HTERT RPE-1 (cell line): ENCODE data around the gene CRB2.

Experiments used
- in situ Hi-C: fragments of 300-500 bp; cut with MboI; formaldehyde crosslinking; loops from 4 replicates; pipeline ENCODE4 v1.14.3; 2020; ENCODE audit warnings: low sequenced_read_pairs

The CRB2 gene

DNA sequence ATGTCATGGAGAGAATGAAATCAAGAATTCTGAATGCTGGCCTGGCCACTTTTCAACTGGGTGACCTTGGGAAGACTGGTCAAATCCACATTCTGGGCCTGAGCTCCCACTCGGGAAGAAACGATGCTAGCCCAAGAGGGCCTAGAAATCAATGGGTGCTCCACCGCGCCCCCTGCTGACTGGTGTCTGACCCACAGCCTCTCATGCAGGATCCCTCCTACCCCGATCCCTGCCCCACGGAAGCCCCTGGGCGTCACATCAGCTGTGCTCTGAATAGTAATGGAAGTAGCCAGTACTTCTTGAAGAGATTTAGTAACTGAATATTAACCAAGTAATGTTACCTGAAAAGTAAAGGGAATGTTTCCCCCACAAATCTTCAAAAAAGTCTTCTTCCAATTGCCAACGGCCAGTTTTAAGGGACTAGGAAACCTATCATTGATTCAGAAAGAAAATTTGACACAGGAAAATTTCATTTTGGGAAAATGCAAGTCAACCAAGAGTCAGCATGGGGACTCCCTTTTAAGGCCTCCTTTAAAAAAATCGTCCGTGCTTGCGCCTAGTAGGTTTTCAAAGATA, 43.9 kb downstream of the CRB2 start:
- in situ Hi-C loops: no loop called here

DNA sequence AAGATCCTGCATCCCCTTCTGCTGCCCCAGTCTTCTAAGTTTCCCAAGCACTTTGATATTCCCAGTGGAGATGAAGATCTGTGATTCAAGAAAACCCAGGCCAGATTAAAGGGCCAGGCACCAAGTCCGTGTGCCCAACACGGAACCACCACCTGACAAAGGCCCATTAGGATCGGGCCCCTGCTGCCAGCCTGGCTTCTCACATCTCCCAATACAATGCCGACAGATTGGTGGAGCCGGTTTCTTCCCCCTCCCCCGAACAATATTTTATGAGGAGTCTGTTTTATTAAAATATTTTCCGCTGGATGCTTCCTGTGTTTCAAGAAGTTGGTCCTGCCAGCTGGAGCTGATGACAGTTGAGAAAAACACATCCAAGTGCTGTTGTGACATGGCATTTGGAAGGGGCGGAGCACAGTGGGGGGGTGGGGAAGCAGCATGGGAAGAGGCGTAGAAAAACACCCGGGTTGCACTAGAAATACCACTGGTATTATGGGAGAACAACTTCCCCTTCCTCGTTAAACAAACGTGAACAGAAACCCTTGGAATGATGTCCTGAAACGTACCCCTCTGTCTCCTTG, 45.0 kb downstream of the CRB2 start:
- in situ Hi-C loops: no loop called here

DNA sequence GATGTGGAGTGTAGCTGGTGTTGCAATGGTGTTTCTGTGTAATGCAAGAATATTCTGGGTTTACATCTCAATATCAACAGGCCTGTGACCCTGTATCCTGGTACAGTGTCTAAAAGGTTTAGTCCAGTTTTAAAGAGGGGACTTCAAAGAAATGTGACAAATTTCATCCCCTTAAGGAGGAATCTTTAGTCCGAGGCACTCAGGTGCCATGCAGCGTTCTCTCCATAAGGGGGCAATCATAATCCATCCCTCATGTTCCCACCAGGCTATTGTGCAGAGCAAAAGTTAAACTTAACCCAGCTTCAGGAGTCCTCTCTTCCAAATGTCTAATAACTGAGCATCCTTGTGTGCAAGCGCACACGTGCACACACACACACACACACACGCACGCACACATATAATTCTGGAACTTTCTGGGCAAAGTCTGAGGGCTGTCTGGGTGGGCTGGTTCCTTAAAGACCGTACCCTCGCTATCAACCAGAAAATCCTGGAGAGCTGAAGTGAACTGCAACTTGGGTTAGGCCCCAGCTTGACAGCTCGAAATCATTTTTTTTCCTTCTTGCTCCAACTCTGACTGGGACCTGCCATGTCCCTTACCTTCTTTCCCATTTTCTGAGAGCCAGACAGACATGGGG, 46.0 kb downstream of the CRB2 start:
- in situ Hi-C loops: no loop called here

DNA sequence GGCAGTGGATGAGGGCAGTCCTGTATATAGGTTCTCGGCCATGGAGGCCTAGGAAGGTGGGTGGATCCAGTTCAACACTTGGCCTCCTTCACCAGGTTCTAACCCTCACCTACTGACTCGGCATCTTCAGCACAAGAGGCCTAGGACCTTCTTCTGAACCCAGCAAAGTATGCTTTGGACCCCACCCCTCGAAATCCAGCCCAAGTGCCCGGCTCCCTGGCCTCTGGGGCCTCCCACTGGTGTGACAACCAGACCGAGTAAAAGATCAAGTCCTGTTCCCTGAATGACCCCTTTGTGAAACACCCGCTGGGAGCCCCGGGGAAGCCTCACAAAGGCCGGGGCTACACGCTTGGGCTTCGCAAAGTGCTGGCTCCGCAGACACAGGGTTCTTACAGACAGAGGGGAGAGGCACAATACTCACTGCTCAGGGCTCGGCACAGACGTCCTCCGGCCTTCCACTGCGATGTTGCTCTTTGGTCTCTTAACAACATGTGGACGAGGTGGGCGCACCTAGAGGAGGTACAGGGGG, 47.0 kb downstream of the CRB2 start:
- in situ Hi-C loops: no loop called here

DNA sequence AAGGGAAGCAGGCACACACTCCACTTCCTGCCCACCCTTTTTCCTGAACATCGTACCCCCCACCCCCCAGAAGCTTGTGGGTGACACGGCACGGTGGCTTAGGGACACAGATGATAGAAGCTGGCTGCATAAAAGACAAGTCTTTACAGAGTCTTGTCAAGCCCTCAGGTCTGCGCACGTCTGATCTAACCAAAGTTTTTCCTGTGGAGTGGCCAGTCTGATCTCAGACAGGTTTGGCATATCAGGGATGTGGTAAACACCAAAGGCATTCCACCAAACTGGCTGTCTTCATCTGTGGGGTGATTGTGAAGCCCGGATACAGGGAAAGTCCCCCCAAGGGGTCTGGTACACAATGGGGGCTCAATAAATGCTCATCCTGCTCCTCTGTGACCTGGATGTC, 50.0 kb downstream of the CRB2 start:
- in situ Hi-C loops: no loop called here

DNA sequence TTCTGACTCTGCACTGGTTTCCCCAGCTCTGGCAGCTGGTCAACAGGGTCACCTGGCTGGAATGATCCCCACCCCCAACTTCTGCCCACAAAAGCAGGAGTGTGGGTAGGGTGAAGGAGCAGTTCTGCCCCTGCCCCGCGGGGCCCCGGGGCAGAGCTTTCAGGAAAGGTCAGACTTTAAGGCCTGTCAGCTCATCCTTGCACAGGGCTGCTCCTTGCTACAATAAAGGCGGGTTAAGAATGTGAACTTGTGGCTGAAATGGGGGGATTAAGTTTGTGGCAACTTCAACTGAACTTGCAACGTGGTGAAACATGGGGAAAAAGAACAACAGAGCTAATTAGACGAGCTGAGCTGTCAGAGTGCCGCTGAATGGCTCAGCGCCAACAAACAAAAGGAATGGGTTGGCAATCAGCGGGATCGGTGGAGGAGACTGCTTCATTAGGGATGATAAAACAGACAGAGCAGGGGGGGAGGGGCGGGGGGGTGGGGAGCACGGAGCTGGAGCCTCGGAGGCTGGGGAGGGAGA, 50.8 kb downstream of the CRB2 start:
- in situ Hi-C loops: no loop called here

DNA sequence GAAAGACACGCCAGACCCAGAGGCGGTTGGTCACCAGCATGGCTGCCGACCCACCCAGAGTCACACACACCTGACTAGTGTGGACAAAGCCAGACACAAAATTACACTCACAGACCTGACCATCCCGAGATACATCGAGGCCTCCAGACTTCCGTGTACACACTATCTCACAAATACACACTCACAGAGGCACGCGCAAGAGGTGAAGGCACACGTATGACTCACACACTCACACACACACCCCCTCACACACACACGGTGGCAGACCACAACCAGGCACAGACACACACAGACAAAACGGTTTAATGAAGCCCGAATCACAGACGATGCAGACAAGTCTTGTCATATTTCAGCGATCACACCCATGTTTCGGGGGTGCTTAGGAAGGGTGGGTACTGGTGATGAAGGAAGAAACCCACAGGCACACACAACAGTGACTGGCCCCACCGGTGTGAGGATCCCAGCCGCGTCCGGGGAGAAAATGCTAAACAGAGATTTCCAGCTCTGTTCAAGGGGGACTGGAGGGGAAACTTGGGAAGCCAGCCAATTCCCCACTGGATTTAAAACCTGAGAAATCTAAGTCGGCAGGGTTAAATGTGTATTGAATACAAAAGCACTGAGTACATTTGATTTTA, 51.3 kb downstream of the CRB2 start:
- in situ Hi-C loops: no loop called here

DNA sequence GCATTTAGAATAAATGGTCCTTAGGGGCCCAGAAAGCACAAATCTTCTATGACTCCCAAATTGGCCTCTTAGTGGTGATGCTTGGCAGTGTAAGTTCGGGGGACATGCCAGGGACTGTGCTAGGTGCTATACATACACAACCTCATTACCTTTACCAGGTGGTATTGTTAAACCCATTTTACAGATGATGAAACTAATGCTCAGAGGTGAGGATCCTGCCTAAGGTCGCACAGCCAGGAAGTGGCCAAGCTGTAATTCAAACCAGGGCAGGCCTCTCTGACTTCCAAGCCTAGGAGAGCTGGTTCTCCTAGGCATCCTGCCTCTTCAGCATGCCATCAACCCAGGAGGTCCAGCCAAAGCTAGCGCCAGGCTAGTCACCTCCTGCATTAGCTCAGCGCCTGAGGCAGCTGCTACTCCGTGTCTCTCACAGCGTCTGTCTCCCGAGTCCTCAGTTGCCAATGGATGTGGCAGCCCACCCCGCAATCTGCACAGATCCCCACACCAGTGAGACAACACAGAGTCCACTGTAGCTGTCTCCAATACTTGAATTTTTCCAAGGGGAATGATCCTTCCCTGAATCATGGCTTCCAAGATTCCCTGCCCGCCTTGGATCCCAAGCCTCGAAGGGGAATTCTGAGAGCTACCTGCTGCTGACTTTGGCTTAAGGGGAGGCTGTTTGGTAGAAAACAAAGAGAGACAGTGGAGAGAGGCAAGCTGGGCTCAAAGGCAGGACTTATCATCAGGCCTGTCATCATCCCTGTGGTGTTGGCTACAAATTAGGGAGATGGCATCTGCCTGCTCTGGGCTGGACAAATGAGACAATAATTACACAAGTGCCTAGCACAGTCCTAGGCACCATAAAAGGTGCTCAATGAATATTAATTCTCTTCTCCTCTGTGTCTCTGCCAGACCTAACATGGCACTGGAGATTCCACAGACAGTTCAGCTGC, 52.6 kb downstream of the CRB2 start:
- in situ Hi-C loops: no loop called here

DNA sequence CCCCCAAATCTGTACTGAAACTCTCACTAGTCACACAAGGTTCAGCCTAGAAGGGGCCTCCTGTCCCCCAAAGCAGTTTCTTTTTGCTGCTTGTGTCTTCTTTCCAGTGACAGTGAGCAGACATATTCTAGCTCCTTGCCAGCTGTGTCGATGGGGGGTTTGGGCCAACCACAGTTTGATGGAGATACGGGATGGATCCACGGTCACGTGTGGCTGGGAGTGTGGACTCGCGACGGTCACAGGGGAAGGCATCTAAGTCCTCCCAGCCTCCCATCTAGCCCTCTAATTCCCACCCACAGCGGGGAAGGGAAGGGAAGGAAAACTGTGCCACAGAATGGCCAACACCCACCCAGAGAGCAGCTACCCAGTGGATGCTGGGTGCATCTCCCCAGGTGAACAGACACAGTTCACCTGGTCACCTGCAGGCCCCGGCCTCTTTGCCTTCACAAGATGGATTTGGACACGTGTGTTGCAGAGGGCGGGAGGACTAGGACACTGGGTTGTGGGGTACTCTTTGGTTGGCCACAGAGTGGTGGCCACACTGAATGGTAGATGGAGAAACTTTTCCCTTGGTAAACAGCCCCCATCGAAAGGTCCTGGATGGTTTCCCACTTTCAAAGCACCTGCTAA, 54.4 kb downstream of the CRB2 start:
- in situ Hi-C loops: no loop called here

DNA sequence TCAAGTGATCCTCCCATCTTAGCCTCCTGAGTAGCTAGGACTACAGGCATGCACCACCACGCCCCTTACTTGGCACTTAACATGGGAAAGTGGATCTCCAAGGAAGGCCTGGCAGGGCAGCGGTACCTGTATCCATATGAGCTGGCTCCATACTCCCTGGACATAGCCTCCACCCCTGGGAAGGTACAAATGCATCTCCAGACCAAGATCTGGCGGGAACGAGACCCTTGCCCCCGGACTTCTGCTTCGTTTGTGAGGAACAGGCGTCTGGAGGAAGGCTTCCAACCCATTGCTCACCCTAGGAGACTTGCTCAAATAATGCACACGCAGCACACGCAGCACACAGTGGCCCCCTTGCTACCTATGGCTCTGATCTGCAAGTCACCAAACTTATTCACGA, 55.2 kb downstream of the CRB2 start:
- in situ Hi-C loops: no loop called here

DNA sequence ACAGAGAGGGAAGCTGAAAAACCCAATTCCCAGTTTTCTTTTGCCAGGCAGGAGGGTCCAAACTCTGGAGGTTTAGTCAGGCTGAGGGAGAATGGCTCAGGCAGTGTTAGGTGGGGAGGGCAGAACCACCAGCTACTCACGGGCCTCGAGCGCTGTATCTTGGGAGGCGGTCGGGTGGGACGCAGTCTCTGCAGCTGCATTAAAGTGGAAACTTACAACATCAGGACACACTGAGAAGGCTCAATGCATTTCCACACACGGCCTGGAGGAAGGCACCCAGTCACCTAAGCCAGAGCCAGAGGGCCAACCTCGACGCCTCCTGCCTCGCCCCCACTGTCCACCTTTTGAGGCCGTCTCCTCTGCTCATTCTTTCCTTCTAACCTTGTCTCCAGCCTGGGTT, 55.6 kb downstream of the CRB2 start:
- in situ Hi-C loops: no loop called here

DNA sequence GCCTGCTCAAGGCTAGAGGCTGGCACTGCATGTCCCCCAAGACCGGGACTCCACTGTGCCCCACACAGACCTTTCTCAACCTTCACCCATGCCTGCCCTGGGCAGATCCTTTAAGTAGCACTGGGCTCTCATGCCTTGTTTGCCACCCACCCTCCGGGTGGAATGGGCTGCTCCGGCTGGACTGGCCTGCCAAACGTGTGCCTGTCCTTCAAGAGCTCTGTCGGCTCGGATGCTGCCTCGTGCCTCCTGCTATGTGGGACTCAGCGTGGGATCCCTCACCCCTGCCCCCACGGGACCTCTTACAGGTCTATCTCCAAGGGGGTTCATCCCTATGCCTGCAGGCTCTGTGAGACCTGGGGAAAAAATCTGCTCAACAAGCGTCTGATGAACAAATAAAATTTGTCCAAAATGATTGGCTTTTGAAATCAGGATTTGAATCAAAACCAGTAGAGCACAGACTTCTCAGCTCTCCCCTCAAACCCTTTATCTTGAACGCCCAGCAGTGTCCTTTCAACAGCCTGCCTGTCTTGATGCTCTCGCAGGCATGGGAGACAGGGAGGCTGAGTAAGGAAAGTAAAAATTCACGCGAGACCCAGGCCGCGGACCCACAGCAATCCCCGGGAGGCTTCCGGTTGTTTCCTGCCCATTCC, 56.3 kb downstream of the CRB2 start:
- in situ Hi-C loops: no loop called here

DNA sequence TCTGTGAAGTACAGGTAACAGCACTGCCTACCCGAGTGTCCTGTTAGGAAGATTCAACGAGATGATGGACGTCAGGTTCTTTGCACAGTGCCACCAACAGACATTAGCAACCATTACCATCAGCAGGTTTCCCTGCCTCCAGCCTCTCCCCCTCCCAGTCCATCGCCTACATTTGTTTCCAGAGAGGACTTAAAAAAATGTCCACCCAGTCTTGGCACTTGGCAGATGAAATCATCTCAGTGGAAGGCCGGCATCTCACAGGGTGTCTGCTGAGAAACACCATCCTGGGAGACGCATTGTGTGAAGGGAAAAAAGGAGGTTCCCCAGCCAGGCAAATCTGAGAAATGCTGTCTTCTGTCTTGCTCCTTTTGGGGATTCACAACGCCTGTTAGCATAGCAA, 58.2 kb downstream of the CRB2 start:
- in situ Hi-C loops: no loop called here

DNA sequence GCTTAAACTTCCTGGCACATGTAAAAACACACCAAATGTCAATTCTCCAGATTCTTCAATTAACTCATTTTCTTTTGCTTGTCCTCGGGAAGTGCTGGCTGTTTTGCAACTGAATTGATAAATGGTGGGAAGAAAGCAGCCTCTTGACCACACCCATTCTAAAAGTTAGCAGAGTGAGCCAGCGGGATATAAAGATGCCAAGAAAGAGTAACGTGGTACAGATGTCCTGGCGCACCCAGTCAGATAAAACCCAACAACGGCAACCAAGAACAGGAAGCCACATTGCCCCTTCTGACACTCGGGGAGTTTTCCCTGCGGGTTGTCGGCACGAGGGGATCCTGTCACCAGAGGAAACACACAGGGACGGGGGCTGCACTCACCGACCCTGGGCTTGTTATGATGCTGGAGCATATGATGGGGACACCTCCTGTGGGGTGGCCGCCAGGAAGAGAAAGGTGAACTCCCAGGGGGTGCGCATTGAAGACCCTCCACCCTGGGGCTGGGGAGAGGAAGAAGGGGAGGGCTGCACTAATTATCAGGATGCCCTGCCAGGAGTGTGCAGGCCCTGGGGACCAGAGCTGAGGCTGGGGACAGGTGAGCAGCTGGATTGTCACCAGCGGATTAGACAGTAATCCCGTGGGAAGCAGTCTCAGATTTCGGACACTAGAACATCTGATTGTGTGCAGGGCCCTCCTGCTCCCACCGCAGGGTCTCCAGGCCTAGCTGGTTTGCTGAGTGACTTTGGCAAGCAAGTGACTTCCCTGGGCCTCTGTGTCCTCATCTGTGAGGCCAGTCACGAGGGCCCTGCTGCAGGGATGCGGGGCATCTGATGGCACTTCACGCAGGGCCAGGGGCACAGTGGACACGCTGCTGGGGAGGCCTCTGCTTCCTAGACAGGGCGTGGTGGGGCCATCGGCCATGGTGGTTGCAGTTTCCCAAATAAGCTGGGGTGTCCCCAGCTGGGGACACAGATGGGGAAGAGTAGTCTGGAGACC, 59.2 kb downstream of the CRB2 start:
- in situ Hi-C loops: no loop called here

DNA sequence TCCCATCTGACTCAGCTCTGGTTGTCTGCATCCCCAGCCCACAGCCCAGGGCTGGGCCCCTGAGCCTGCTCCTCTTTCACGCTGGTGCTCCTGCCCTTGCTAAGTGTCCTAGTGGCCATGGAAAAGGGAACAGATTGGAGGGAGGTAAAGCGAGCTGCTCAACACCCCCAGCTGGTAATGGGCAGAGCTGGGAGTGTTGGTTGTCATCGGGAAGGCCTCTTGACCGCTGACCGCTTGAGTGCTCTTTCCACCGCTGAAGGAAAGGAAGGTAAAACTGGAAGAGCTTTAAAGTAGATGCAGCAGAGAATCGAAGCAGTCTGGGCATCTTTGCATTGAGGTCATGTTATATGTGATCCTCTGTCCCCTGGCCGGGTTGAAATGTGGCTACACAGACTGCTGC, 60.2 kb downstream of the CRB2 start:
- in situ Hi-C loops: no loop called here

DNA sequence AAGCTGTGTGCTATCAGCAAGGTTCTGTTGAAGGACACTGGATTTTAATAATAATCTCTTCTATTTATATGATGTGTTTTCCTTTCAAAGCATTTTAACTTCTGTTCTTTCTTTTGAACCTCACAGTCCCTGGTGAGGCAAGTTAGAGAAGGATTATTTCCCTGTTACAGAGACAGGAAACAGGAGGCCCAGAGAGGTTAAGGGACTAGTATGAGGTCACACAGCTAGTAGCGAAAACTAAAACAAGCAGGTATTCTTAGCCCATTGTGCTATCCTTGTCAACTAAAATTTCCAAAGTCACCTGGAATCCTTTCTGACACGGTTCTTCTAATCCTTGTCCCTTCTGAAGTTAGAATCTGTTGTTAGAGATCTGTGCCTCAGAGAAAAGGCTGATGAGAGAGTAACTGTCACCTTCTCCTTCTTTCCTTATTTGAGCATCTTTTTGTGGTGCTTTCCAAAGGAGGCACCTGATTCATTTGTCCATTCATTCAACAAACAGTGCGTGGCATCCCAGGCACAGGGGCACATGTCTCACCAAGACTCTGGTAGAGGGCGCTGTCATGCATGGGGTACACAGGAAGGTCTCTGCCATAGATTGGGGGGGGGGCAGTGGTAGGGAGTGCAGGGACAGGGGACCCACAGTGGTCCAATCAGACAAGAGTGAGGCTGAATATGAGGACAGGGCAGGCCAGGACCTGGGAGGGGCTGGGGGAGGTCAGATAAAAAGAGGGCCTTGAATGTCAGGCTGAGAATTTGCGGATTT, 61.5 kb downstream of the CRB2 start:
- in situ Hi-C loops: no loop called here

DNA sequence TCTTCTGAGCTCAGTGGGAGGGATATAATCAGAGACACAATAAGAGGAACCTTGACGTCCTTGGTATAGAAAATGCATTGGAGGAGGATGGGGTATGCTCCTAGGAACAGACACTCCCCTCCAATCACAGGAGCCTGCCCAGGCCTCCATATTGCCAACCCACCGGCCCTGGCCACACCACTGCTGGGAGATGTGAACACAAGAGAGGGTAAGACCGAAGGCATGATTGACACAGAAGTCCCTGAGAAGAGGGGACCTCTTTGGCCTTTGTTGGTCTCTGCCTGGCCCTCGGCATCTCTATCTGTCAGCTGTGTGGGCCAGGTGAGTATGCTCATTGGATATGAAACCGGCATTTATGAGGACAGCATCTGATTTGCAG, 62.0 kb downstream of the CRB2 start:
- in situ Hi-C loops: no loop called here

DNA sequence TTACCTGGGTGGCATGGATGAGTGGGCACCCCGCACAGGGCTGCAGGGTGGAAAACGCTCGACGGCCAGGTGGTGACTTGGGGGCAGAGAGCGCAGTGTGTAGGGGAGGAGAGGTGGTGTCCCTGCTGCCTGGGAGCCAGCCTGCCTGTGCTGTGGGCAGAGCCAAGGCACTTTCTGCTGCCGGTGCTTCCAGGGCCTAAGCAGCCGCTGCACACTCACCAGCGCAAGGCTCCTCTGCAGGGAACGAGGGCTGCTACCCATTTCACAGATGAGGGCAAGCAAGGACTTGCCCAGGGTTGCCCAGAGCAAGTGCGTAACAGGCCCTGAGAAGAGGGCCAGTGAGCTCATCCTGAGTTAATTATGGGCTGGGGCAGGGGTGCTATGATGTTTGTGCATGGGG, 62.5 kb downstream of the CRB2 start:
- in situ Hi-C loops: no loop called here
